ENCODE measurements around the gene ZNF862.

GRCh38 chr7:149838992-149839408 is 825 bp downstream of the ZNF862 start:
- TF ChIP-seq KDM5A (IDR thresholded peaks at IDR 0.05; ENCODE audit: low read length), result no peak
- TF ChIP-seq POLR2AphosphoS5 (IDR thresholded peaks at IDR 0.05; ENCODE audit: low read depth, low read length), result no peak
